COLO668 (cell line): Measurements from ENCODE around the gene SIRT4.

Experiments used
- DNase-seq: peaks from one replicate; lab custom pipeline; 2025; ENCODE audit not compliant: unreplicated experiment; lab: John Stamatoyannopoulos, UW

SIRT4 gene

GRCh38 chr12:120278137-120279069 is 23.7 kb upstream of the SIRT4 start:
- no peak for DNase-seq

- no peak for DNase-seq
Observed at GRCh38 chr12:120283318-120283717, 18.8 kb upstream of the SIRT4 start.

GRCh38 chr12:120284381-120284780 is 17.7 kb upstream of the SIRT4 start:
- no peak for DNase-seq

GRCh38 chr12:120286768-120287490 is 15.2 kb upstream of the SIRT4 start:
- DNase-seq: no peak

GRCh38 chr12:120287491-120287890 is 14.6 kb upstream of the SIRT4 start:
- no peak for DNase-seq

GRCh38 chr12:120290609-120291305 is 11.4 kb upstream of the SIRT4 start:
- DNase-seq: peak; percentile 25

- peak; percentile 36 for DNase-seq
Observed at GRCh38 chr12:120292411-120292660, 9.8 kb upstream of the SIRT4 start.

- DNase-seq: peak; percentile 62
Observed at GRCh38 chr12:120292661-120293531, 9.2 kb upstream of the SIRT4 start, which contains the start of gene RNU4-1. Gene RNU4-1 (minus strand): TSS chr12:120293237.

GRCh38 chr12:120314220-120314619 is 12.1 kb downstream of the SIRT4 start:
- DNase-seq: no peak

- DNase-seq: no peak
Observed at GRCh38 chr12:120316798-120317223, 14.7 kb downstream of the SIRT4 start.

GRCh38 chr12:120317224-120318105 is 15.3 kb downstream of the SIRT4 start:
- DNase-seq: peak; percentile 99

GRCh38 chr12:120321382-120322202 is 19.5 kb downstream of the SIRT4 start:
- no peak for DNase-seq

GRCh38 chr12:120323772-120324171 is 21.7 kb downstream of the SIRT4 start:
- no peak for DNase-seq

GRCh38 chr12:120324841-120325417 is 22.8 kb downstream of the SIRT4 start:
- no peak for DNase-seq

GRCh38 chr12:120327593-120327992 is 25.5 kb downstream of the SIRT4 start, which contains the start of gene PLA2G1B:
Gene PLA2G1B (minus strand): TSS chr12:120327779. CDS start chr12:120327753, 26 bp downstream.
- no peak for DNase-seq

- no peak for DNase-seq
Observed at GRCh38 chr12:120328228-120328627, 26.1 kb downstream of the SIRT4 start.

GRCh38 chr12:120331390-120331789 is 29.3 kb downstream of the SIRT4 start:
- DNase-seq: no peak

GRCh38 chr12:120332041-120332440 is 29.9 kb downstream of the SIRT4 start:
- no peak for DNase-seq
